Breast epithelium (tissue), 3 donors: ENCODE measurements around the gene SLC48A1.

Experiments
- POLR2A ChIP-seq: fragments of 450-650 bp; IDR thresholded peaks from one replicate; pipeline ENCODE4 v1.6.1; 2016; ENCODE audit warnings: antibody characterized with exemption, mild to moderate bottlenecking, moderate library complexity
- POLR2AphosphoS5 ChIP-seq, 3 donors: sonication (generic); formaldehyde crosslinking; IDR thresholded peaks; one replicate each; pipeline ENCODE4 v1.6.1; 2017; ENCODE audit warnings: antibody characterized with exemption in 3 of 3
- TF ChIP-seq, protein P1 (sequence below), 3 donors: fragments of 450-650 bp; IDR thresholded peaks; one replicate each; pipeline ENCODE4 v1.5.1; 2016 to 2017; ENCODE audit warnings: antibody characterized with exemption in 3 of 3, mild to moderate bottlenecking in 3 of 3, moderate library complexity in 3 of 3

- TF ChIP-seq, protein P1, sequence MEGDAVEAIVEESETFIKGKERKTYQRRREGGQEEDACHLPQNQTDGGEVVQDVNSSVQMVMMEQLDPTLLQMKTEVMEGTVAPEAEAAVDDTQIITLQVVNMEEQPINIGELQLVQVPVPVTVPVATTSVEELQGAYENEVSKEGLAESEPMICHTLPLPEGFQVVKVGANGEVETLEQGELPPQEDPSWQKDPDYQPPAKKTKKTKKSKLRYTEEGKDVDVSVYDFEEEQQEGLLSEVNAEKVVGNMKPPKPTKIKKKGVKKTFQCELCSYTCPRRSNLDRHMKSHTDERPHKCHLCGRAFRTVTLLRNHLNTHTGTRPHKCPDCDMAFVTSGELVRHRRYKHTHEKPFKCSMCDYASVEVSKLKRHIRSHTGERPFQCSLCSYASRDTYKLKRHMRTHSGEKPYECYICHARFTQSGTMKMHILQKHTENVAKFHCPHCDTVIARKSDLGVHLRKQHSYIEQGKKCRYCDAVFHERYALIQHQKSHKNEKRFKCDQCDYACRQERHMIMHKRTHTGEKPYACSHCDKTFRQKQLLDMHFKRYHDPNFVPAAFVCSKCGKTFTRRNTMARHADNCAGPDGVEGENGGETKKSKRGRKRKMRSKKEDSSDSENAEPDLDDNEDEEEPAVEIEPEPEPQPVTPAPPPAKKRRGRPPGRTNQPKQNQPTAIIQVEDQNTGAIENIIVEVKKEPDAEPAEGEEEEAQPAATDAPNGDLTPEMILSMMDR (IDR thresholded peaks at IDR 0.05): no peak
- TF ChIP-seq POLR2AphosphoS5 (IDR thresholded peaks at IDR 0.05): no peak
- TF ChIP-seq POLR2A: no peak
Observed at GRCh38 chr12:47762850-47763465, 10.1 kb upstream of the SLC48A1 start.
